ENCODE measurements around the gene KAZN.

Gene KAZN

DNA sequence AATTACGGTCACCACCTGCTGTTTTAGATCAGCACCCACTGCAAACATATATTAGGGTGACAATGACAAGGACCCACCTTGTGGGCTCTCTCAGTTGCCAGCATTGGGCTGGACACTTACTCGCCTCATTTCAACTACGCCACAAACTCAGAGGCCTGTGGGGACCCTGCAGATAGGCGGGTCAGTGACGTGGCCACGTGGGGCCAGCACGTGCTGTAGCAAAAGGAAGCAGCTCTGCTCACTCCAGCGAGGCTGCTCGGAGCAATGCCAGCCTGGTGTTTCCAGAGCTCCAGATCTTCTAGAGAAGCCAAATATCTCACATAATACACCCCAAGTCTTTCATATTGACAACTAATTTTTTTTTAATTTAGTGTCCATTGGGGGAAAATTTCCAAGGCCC lies 478.3 kb downstream of the KAZN start:
- Histone ChIP-seq H3K27me3 (replicated peaks; ENCODE audit: control insufficient read depth, insufficient read depth, low read length) (no peaks in the 10 kb centered on the region), H3K36me3 (ENCODE audit: control insufficient read depth, insufficient read depth, low read length) (no peaks in the 10 kb centered on the region), H3K4me3 (replicated peaks; ENCODE audit: low read depth, low read length) (no peak overlapping the region)
- DNase-seq (ENCODE audit: extremely low read depth, insufficient read length): no peak
- TF ChIP-seq, protein P1, sequence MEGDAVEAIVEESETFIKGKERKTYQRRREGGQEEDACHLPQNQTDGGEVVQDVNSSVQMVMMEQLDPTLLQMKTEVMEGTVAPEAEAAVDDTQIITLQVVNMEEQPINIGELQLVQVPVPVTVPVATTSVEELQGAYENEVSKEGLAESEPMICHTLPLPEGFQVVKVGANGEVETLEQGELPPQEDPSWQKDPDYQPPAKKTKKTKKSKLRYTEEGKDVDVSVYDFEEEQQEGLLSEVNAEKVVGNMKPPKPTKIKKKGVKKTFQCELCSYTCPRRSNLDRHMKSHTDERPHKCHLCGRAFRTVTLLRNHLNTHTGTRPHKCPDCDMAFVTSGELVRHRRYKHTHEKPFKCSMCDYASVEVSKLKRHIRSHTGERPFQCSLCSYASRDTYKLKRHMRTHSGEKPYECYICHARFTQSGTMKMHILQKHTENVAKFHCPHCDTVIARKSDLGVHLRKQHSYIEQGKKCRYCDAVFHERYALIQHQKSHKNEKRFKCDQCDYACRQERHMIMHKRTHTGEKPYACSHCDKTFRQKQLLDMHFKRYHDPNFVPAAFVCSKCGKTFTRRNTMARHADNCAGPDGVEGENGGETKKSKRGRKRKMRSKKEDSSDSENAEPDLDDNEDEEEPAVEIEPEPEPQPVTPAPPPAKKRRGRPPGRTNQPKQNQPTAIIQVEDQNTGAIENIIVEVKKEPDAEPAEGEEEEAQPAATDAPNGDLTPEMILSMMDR (IDR thresholded peaks at IDR 0.05; ENCODE audit: insufficient read depth, low read length, poor library complexity, severe bottlenecking): no peak

DNA sequence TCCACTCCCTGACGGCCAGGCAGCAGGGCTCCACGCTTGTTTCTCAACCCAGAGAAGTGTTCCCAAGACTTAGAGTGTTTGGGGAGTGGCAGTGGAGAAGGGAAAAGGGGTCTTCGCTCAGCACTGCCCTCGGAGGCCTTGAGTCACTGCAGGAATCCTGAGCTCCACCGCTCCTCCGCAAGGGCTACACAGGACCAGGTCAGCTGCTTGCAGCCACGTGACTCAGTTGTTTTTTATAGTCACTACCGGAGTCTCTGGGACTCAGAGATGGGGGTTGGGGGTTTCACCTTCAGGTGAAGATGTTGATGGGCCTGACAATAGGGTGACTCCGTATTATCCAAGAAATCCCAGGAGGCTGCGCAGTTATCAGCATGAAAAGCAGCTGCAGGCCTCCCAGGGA lies 478.9 kb downstream of the KAZN start:
- Histone ChIP-seq H3K4me3 (replicated peaks; ENCODE audit: low read depth, low read length) (no peak overlapping the region), H3K36me3 (ENCODE audit: control insufficient read depth, insufficient read depth, low read length) (no peaks in the 10 kb centered on the region), H3K27me3 (replicated peaks; ENCODE audit: control insufficient read depth, insufficient read depth, low read length) (no peaks in the 10 kb centered on the region)
- TF ChIP-seq, protein P1 (IDR thresholded peaks at IDR 0.05; ENCODE audit: insufficient read depth, low read length, poor library complexity, severe bottlenecking): no peak
- DNase-seq (ENCODE audit: extremely low read depth, insufficient read length): no peak

DNA sequence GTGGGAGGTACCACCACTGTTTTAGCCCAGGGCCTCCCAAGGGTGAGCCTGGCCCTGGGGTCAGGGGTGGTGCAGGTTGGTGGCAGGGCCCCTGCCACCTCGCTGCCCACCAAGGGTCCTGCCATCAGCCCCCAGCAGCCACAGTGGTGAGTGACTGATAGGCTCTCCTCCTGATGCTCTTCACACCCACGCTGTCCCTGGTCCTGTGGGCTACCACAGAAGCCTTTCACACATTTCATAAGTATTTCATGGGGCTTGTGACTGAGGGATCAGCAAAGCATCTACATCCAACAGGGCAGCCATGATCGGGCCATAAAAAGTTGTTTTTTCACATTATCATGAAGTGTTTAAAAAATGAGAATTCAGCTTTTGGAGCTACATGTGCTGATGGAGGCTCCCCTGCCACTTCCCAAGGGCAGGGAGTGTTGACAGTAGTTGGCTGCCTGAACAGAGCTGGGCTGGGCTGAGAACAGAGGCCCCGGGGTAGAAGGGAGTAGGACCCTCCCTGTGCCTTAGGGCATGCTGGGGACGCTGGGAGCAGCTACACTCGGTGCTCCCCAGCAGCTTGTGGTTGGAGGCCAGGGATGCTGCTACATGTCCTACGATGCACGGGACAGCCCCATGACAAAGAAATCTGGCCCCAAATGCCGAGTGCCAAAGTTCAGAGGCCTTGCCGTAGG lies 482.0 kb downstream of the KAZN start:
- Histone ChIP-seq H3K4me3 (replicated peaks; ENCODE audit: low read depth, low read length) (no peak overlapping the region), H3K36me3 (ENCODE audit: control insufficient read depth, insufficient read depth, low read length) (no peaks in the 10 kb centered on the region), H3K27me3 (replicated peaks; ENCODE audit: control insufficient read depth, insufficient read depth, low read length) (no peaks in the 10 kb centered on the region)
- no peak for DNase-seq (ENCODE audit: extremely low read depth, insufficient read length)
- TF ChIP-seq, protein P1 (IDR thresholded peaks at IDR 0.05; ENCODE audit: insufficient read depth, low read length, poor library complexity, severe bottlenecking): no peak

DNA sequence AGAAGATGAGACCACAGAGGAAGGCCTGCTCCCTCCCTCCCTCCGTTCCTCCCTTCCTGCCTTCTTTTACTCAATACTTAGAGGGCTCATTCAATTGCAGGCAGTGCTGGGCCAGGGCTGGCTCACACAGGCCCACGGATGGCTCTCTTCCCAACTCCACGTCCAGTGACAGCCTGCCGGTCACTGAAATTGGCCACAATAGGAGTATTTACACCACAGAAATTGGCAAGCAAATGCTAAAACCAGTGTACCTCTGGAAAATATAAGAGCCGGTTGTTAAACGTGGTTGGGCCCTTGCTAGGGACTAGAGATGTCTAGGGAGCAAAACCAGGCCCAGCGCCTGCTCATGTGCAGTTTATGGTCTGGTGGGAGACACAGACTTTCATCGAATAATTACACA lies 482.6 kb downstream of the KAZN start:
- TF ChIP-seq, protein P1 (IDR thresholded peaks at IDR 0.05; ENCODE audit: insufficient read depth, low read length, poor library complexity, severe bottlenecking): no peak
- no peak overlapping the region for H3K4me3 ChIP-seq (replicated peaks; ENCODE audit: low read depth, low read length)
- H3K27me3 ChIP-seq (replicated peaks; ENCODE audit: control insufficient read depth, insufficient read depth, low read length): no peaks in the 10 kb centered on the region
- no peaks in the 10 kb centered on the region for H3K36me3 ChIP-seq (ENCODE audit: control insufficient read depth, insufficient read depth, low read length)
- DNase-seq (ENCODE audit: extremely low read depth, insufficient read length): no peak

DNA sequence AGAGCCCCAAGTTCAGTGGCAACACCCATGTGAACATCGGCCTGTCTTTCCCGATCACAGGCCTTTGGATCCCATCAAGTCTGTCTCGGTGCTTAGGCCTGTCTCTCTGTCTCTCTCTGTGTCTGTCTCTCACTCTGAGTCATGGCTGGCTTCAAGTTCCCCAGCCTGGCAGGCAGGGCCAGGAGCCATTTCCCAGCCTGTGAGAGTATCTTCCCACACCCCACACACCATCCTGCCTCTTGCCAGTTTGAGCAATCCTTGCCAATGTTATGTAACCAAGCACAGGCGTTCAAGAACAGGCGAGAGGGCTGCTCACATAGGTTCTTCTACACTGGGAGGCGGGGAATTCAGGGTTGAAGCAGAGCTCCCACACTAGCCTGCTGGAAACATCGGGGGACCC lies 485.1 kb downstream of the KAZN start:
- DNase-seq (ENCODE audit: extremely low read depth, insufficient read length): no peak
- H3K4me3 ChIP-seq (replicated peaks; ENCODE audit: low read depth, low read length): no peak overlapping the region
- TF ChIP-seq, protein P1 (IDR thresholded peaks at IDR 0.05; ENCODE audit: insufficient read depth, low read length, poor library complexity, severe bottlenecking): no peak
- no peaks in the 10 kb centered on the region for H3K27me3 ChIP-seq (replicated peaks; ENCODE audit: control insufficient read depth, insufficient read depth, low read length)
- H3K36me3 ChIP-seq (ENCODE audit: control insufficient read depth, insufficient read depth, low read length): no peaks in the 10 kb centered on the region
